IPS-18a (cell line): ENCODE results near the gene GPR153.

Experiments
- H3K27ac ChIP-seq: one replicate; pipeline ENCODE4 v1.5.1; 2013; ENCODE audit warnings: low read length
- H3K27me3 ChIP-seq: one replicate; pipeline ENCODE4 v1.6.1; 2013; ENCODE audit warnings: mild to moderate bottlenecking, low read length; ENCODE audit not compliant: control insufficient read depth, insufficient read depth
- H3K36me3 ChIP-seq: one replicate; pipeline ENCODE4 v1.6.1; 2013; ENCODE audit warnings: low read depth, low read length; ENCODE audit not compliant: control insufficient read depth
- H3K4me1 ChIP-seq: one replicate; pipeline ENCODE4 v1.6.1; 2013; ENCODE audit warnings: low read depth, low read length; ENCODE audit not compliant: control insufficient read depth
- H3K4me3 ChIP-seq: one replicate; pipeline ENCODE4 v1.5.1; 2013; ENCODE audit warnings: low read length
- H3K9ac ChIP-seq: one replicate; pipeline ENCODE4 v1.6.1; 2013; ENCODE audit warnings: mild to moderate bottlenecking, low read length, moderate library complexity
- H3K9me3 ChIP-seq: one replicate; pipeline ENCODE4 v1.6.1; 2013; ENCODE audit warnings: low read depth, low read length; ENCODE audit not compliant: control insufficient read depth

Gene GPR153

DNA sequence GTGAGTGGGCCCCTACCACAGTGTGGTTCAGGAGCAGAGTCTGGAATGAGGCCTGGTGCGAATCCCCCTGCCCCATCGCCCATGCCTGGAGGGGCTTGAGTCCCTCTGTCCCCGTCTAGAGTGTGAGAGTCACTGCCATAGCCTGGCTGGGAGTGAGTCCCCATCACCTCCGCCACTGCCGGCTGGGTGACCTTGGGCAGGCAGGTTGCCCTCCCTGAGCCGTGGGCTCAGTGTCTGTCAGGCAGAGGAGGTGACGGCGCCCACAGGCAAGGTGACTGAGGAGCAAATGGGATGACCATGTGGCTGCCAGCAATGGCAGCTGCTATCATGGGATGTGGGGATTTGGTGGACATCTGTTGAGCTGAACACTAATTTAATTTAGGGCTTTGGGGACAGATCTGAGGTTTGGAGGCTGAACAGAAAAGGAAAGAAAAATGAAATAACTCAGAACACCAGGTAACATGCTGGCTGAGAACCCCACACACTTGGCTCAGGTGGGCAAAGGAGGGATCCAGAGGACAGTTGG is 38.1 kb upstream of the GPR153 start:
- Histone ChIP-seq H3K36me3 (peaks cover 6% of the 10 kb centered on the region), H3K9me3 (no peaks in the 10 kb centered on the region)

DNA sequence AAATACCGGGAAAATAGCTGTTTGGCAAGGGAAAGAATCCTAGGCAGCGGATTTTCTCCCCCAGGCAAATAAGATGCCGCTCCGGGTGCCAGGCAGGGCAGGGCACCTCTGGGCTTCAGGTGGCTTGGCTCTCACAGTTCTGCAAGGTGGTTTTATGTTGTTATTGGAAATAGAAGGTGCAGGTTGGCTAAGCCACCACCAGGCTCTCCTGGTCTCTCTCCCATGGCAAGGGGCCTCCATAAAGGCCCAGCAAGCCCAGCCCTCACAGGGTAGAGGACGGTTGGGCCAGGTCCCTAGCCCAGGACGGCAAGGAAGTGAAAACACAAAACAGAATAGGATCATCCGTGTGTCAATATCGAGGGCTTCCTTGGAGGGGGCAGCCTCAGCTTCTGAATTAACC is 37.6 kb upstream of the GPR153 start:
- Histone ChIP-seq H3K4me3 (no peak overlapping the region), H3K27ac (no peak overlapping the region), H3K9ac (no peak overlapping the region), H3K9me3 (no peaks in the 10 kb centered on the region), H3K4me1 (no peaks in the 10 kb centered on the region), H3K36me3 (peaks cover 10% of the 10 kb centered on the region), H3K27me3 (no peaks in the 10 kb centered on the region)

More for the DNA sequence above, 38.1 kb upstream of the GPR153 start:
- Histone ChIP-seq H3K27ac (no peak overlapping the region), H3K9ac (no peak overlapping the region), H3K27me3 (no peaks in the 10 kb centered on the region), H3K4me3 (no peak overlapping the region), H3K4me1 (no peaks in the 10 kb centered on the region)

DNA sequence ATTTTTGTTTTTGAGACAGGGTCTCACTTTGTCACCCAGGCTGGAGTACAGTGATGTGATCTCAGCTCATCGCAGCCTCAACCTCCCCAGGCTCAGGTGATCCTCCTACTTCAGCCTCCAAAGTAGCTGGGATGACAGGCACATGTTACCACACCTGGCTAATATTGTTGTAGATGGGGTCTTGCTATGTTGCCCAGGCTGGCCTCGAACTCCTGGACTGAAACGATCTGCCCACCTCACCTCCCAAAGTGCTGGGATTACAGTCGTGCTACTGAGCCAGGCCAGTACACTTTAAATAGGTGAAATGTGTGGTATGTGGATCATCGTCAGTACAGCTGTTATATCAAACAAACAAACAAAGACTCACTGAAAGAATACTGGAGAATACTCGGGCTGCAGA is 35.0 kb upstream of the GPR153 start:
- H3K4me1 ChIP-seq = no peaks in the 10 kb centered on the region
- no peak overlapping the region for H3K27ac ChIP-seq
- no peaks in the 10 kb centered on the region for H3K9me3 ChIP-seq
- H3K4me3 ChIP-seq = no peak overlapping the region
- H3K36me3 ChIP-seq = peaks cover 15% of the 10 kb centered on the region
- H3K27me3 ChIP-seq = no peaks in the 10 kb centered on the region
- H3K9ac ChIP-seq = no peak overlapping the region

DNA sequence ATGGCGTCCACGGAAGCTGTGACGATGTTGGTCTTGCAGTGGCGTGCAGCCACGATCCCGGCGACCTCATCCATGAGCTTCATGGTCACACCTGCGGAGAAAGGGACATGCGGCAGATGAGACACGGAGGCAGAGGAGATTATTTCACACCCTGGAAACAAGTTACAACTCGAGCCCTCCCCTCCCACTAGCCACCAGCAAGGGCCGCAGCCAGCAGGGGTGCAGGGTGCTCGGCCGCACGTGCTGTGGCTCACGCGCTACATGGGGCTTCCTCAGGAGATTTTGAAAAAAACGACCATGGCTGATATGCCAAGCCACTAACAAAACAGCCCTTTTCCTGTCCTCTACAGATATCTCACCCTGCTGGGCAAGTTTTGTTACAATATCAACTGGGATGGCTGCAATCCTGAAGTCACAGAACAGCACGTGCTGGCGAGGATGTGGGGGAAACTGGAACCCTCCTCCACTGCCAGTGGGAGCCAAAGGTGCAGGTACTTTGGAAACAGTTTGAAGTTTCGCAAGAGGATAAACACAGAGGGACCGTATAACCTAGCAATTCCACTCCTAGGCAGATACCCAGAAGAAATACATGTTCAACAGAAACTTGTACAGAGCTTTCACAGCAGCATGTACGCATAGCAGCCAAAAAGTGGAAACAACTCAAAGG is 34.1 kb upstream of the GPR153 start:
- H3K27me3 ChIP-seq = no peaks in the 10 kb centered on the region
- H3K4me1 ChIP-seq = no peaks in the 10 kb centered on the region
- no peak overlapping the region for H3K27ac ChIP-seq
- H3K9ac ChIP-seq = no peak overlapping the region
- peaks cover 15% of the 10 kb centered on the region for H3K36me3 ChIP-seq
- no peaks in the 10 kb centered on the region for H3K9me3 ChIP-seq
- H3K4me3 ChIP-seq = no peak overlapping the region

GRCh38 chr1:6294080-6294889 is 33.4 kb upstream of the GPR153 start:
- no peaks in the 10 kb centered on the region for H3K9me3 ChIP-seq
- H3K4me1 ChIP-seq = no peaks in the 10 kb centered on the region
- no peak overlapping the region for H3K9ac ChIP-seq
- H3K4me3 ChIP-seq = no peak overlapping the region
- H3K27me3 ChIP-seq = no peaks in the 10 kb centered on the region
- peaks cover 15% of the 10 kb centered on the region for H3K36me3 ChIP-seq
- no peak overlapping the region for H3K27ac ChIP-seq

DNA sequence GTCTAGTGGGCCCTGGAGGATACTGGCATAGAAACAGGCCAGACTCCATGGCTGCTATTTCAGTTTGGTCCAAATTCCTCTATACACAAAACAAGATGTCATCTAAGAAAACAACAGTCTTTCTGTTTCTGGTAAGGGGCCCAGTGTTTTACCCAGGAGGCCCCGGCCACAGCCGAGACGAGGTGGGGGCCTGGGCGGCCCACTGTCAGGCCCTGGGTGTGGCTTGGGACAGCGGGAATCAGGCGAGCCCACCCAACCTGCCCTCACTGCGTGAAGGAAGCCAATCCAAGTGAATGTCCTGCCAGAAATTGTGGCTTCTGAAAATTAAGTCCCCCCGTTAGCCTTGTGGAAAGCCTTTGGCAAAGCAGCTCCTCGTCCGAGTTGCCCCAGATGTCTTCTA is 31.2 kb upstream of the GPR153 start:
- Histone ChIP-seq H3K9me3 (no peaks in the 10 kb centered on the region), H3K4me1 (no peaks in the 10 kb centered on the region), H3K4me3 (no peak overlapping the region), H3K36me3 (peaks cover 17% of the 10 kb centered on the region), H3K27me3 (no peaks in the 10 kb centered on the region), H3K27ac (no peak overlapping the region), H3K9ac (no peak overlapping the region)

GRCh38 chr1:6288665-6289064 is 27.8 kb upstream of the GPR153 start:
- Histone ChIP-seq H3K9ac (no peak overlapping the region), H3K36me3 (peaks cover 8% of the 10 kb centered on the region), H3K27ac (no peak overlapping the region), H3K9me3 (no peaks in the 10 kb centered on the region), H3K4me1 (no peaks in the 10 kb centered on the region), H3K27me3 (no peaks in the 10 kb centered on the region), H3K4me3 (no peak overlapping the region)

DNA sequence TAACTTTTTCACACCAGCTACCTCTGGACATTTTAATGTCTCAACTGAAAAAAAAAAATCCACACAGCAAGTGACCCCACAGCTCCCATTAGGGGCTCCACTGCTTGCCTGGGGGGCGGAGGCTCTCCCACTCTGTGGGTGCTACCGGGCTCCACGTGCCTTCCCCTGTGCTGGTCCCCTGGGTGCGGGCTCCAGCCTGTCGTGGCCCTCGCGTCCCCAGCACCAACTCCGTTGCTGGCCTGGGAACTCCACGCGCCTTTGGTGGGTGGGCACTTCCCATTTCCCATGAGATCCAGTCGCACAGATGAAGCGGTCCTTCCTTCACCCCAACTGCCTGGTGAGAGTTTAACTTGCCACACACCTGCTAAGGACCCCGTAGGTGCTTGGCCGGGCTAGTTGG is 27.1 kb upstream of the GPR153 start:
- Histone ChIP-seq H3K9me3 (no peaks in the 10 kb centered on the region), H3K4me3 (no peak overlapping the region), H3K9ac (no peak overlapping the region), H3K36me3 (peaks cover 2% of the 10 kb centered on the region), H3K27ac (no peak overlapping the region), H3K4me1 (no peaks in the 10 kb centered on the region), H3K27me3 (no peaks in the 10 kb centered on the region)

- H3K27ac ChIP-seq = no peak overlapping the region
- no peaks in the 10 kb centered on the region for H3K27me3 ChIP-seq
- no peaks in the 10 kb centered on the region for H3K4me1 ChIP-seq
- no peak overlapping the region for H3K9ac ChIP-seq
- no peak overlapping the region for H3K4me3 ChIP-seq
- no peaks in the 10 kb centered on the region for H3K9me3 ChIP-seq
- H3K36me3 ChIP-seq = peaks cover 2% of the 10 kb centered on the region
Observed at GRCh38 chr1:6287431-6287886, 26.6 kb upstream of the GPR153 start.

DNA sequence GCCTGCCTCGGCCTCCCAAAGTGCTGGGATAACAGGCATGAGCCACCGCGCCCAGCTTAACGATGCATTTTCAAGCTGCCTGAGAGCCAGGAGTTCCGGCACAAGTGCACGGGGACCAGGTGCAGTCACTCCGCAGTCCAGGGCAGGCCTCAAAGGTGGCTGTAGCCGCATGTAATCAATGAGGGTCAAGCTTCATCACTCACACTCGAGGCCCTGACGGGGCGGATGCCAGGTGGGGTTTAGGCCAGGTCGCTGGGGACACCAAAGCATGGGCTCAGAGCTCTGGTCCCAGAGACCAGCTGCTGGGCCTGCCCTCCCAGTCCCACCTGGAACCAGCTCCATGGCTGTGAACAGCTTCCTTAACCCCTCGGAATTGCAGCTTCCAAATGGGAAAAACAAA is 26.1 kb upstream of the GPR153 start:
- peaks cover 2% of the 10 kb centered on the region for H3K36me3 ChIP-seq
- no peak overlapping the region for H3K4me3 ChIP-seq
- H3K27me3 ChIP-seq = no peaks in the 10 kb centered on the region
- no peak overlapping the region for H3K9ac ChIP-seq
- no peaks in the 10 kb centered on the region for H3K4me1 ChIP-seq
- no peaks in the 10 kb centered on the region for H3K9me3 ChIP-seq
- no peak overlapping the region for H3K27ac ChIP-seq

DNA sequence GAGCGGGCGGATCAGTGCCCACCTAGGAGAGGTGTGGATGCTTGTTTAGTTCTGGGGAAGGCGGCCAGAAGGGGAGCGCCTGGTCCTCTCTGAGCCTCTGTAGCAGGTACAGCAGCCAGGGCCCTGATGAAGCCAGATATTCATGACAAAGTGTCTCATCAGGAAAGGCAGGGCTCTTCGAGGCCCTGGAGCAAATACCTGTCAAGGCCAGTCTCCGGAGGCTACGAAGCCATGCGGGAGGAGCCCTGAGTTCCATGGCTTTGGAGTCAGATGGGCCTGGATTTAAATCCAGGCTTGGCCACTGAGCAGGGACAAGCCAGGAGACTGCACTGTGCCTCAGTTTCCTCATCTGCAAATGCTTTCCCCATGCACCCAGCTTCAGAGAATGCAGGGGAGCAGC is 25.4 kb upstream of the GPR153 start:
- Histone ChIP-seq H3K27ac (no peak overlapping the region), H3K9me3 (no peaks in the 10 kb centered on the region), H3K4me3 (no peak overlapping the region), H3K36me3 (peaks cover 2% of the 10 kb centered on the region), H3K27me3 (no peaks in the 10 kb centered on the region), H3K4me1 (no peaks in the 10 kb centered on the region), H3K9ac (no peak overlapping the region)
